ENCODE data around the gene CS.

GRCh38 chr12:56244494-56244893, 55.6 kb downstream of the CS start:
- TF ChIP-seq ZNF565 (CRISPR knock-in tag; conservative IDR thresholded peaks at IDR 0.05; ENCODE audit: low read depth) (no peak), RARB (CRISPR knock-in tag; IDR thresholded peaks at IDR 0.05) (no peak), ZFP3 (CRISPR knock-in tag; IDR thresholded peaks at IDR 0.05) (no peak), ESRRG (CRISPR knock-in tag; IDR thresholded peaks at IDR 0.05) (no peak)

Data from SK-N-SH treated with all-trans-retinoic acid at 6 μM for 48 hours (cell line).